ENCODE results near the gene DDX3Y. TPM values are rescaled to one million over a fixed set of nuclear protein-coding genes. Genes with fewer than 3 reads are reported as not detected.
A peak's percentile ranks its signal among the peaks of the same experiment; 100 is the strongest.

Gene DDX3Y
- polyA plus RNA-seq: 10 to 100 TPM in 1 of 2 donors, under 1 TPM in 1; 0.05 to 15.6 TPM

GRCh38 chrY:12904618-12905516 is at the start of gene DDX3Y:
TSS of gene DDX3Y (plus strand) at chrY:12904868. CDS start at chrY:12904937, 69 bp downstream.
- Histone ChIP-seq H3K4me1 (ENCODE audit: control insufficient read depth in 2 of 2, insufficient read depth in 2 of 2, low read length in 1 of 2) (no peaks in the 10 kb centered on the region), H3K27me3 (ENCODE audit: control insufficient read depth in 1 of 2, insufficient read depth in 2 of 2, low read length in 2 of 2) (no peaks in the 10 kb centered on the region), H3K4me3 (ENCODE audit: low read depth in 1 of 2, low read length in 2 of 2) (peak within 1 kb of the TSS in 1 of 2 donors; percentile 69), H3K36me3 (ENCODE audit: control insufficient read depth in 2 of 2, insufficient read depth in 2 of 2, low read length in 1 of 2) (no peaks in the 10 kb centered on the region), H3K9me3 (ENCODE audit: control insufficient read depth in 2 of 2, insufficient read depth in 1 of 2, low read depth in 1 of 2, low read length in 1 of 2) (no peaks in the 10 kb centered on the region), H3K27ac (ENCODE audit: low read depth in 2 of 2, low read length in 1 of 2) (peak within 1 kb of the TSS in 1 of 2 donors; percentile 90)
- 3% methylated on average over 54 of the region's 54 CpGs; no CpG with 5 or more reads in 1 of the 2 donors for WGBS, 2 donors

GRCh38 chrY:12855791-12856275 is 48.8 kb upstream of the DDX3Y start:
- H3K36me3 ChIP-seq (ENCODE audit: control insufficient read depth in 2 of 2, insufficient read depth in 2 of 2, low read length in 1 of 2): peaks cover 0 to 6% of the 10 kb centered on the region in 2 donors

GRCh38 chrY:12867960-12868359 is 36.7 kb upstream of the DDX3Y start:
- Histone ChIP-seq H3K36me3 (ENCODE audit: control insufficient read depth in 2 of 2, insufficient read depth in 2 of 2, low read length in 1 of 2) (no peaks in the 10 kb centered on the region), H3K27ac (ENCODE audit: low read depth in 2 of 2, low read length in 1 of 2) (no peak overlapping the region), H3K9me3 (ENCODE audit: control insufficient read depth in 2 of 2, insufficient read depth in 1 of 2, low read depth in 1 of 2, low read length in 1 of 2) (no peaks in the 10 kb centered on the region), H3K4me1 (ENCODE audit: control insufficient read depth in 2 of 2, insufficient read depth in 2 of 2, low read length in 1 of 2) (no peaks in the 10 kb centered on the region), H3K27me3 (ENCODE audit: control insufficient read depth in 1 of 2, insufficient read depth in 2 of 2, low read length in 2 of 2) (no peaks in the 10 kb centered on the region), H3K4me3 (ENCODE audit: low read depth in 1 of 2, low read length in 2 of 2) (no peak overlapping the region)
- 83 to 85% methylated on average over 1 to 2 of the region's 2 CpGs for WGBS, 2 donors

More at GRCh38 chrY:12855791-12856275, 48.8 kb upstream of the DDX3Y start:
- no peak overlapping the region for H3K27ac ChIP-seq (ENCODE audit: low read depth in 2 of 2, low read length in 1 of 2)
- H3K27me3 ChIP-seq (ENCODE audit: control insufficient read depth in 1 of 2, insufficient read depth in 2 of 2, low read length in 2 of 2): no peaks in the 10 kb centered on the region
- H3K4me1 ChIP-seq (ENCODE audit: control insufficient read depth in 2 of 2, insufficient read depth in 2 of 2, low read length in 1 of 2): no peaks in the 10 kb centered on the region
- no peak overlapping the region for H3K4me3 ChIP-seq (ENCODE audit: low read depth in 1 of 2, low read length in 2 of 2)
- H3K9me3 ChIP-seq (ENCODE audit: control insufficient read depth in 2 of 2, insufficient read depth in 1 of 2, low read depth in 1 of 2, low read length in 1 of 2): no peaks in the 10 kb centered on the region

GRCh38 chrY:12896973-12897372 is 7.7 kb upstream of the DDX3Y start:
- no peaks in the 10 kb centered on the region for H3K9me3 ChIP-seq (ENCODE audit: control insufficient read depth in 2 of 2, insufficient read depth in 1 of 2, low read depth in 1 of 2, low read length in 1 of 2)
- H3K27ac ChIP-seq (ENCODE audit: low read depth in 2 of 2, low read length in 1 of 2): no peak overlapping the region
- no peaks in the 10 kb centered on the region for H3K4me1 ChIP-seq (ENCODE audit: control insufficient read depth in 2 of 2, insufficient read depth in 2 of 2, low read length in 1 of 2)
- H3K27me3 ChIP-seq (ENCODE audit: control insufficient read depth in 1 of 2, insufficient read depth in 2 of 2, low read length in 2 of 2): no peaks in the 10 kb centered on the region
- H3K4me3 ChIP-seq (ENCODE audit: low read depth in 1 of 2, low read length in 2 of 2): no peak overlapping the region
- no peaks in the 10 kb centered on the region for H3K36me3 ChIP-seq (ENCODE audit: control insufficient read depth in 2 of 2, insufficient read depth in 2 of 2, low read length in 1 of 2)

- Histone ChIP-seq H3K4me3 (ENCODE audit: low read depth in 1 of 2, low read length in 2 of 2) (no peak overlapping the region), H3K27ac (ENCODE audit: low read depth in 2 of 2, low read length in 1 of 2) (no peak overlapping the region), H3K9me3 (ENCODE audit: control insufficient read depth in 2 of 2, insufficient read depth in 1 of 2, low read depth in 1 of 2, low read length in 1 of 2) (no peaks in the 10 kb centered on the region), H3K27me3 (ENCODE audit: control insufficient read depth in 1 of 2, insufficient read depth in 2 of 2, low read length in 2 of 2) (no peaks in the 10 kb centered on the region), H3K36me3 (ENCODE audit: control insufficient read depth in 2 of 2, insufficient read depth in 2 of 2, low read length in 1 of 2) (no peaks in the 10 kb centered on the region), H3K4me1 (ENCODE audit: control insufficient read depth in 2 of 2, insufficient read depth in 2 of 2, low read length in 1 of 2) (no peaks in the 10 kb centered on the region)
- 12 to 33% methylated on average over 1 to 2 of the region's 2 CpGs for WGBS, 2 donors
These were observed 6.1 kb upstream of the DDX3Y start for GRCh38 chrY:12898604-12899003.

GRCh38 chrY:12905517-12905872 is 827 bp downstream of the DDX3Y start:
- Histone ChIP-seq H3K36me3 (ENCODE audit: control insufficient read depth in 2 of 2, insufficient read depth in 2 of 2, low read length in 1 of 2) (no peaks in the 10 kb centered on the region), H3K4me3 (ENCODE audit: low read depth in 1 of 2, low read length in 2 of 2) (peak overlapping the region in 1 of 2 donors; percentile 69), H3K27me3 (ENCODE audit: control insufficient read depth in 1 of 2, insufficient read depth in 2 of 2, low read length in 2 of 2) (no peaks in the 10 kb centered on the region), H3K27ac (ENCODE audit: low read depth in 2 of 2, low read length in 1 of 2) (peak overlapping the region in 1 of 2 donors; percentile 90), H3K9me3 (ENCODE audit: control insufficient read depth in 2 of 2, insufficient read depth in 1 of 2, low read depth in 1 of 2, low read length in 1 of 2) (no peaks in the 10 kb centered on the region), H3K4me1 (ENCODE audit: control insufficient read depth in 2 of 2, insufficient read depth in 2 of 2, low read length in 1 of 2) (no peaks in the 10 kb centered on the region)
- 0 to 2% methylated on average over 6 to 19 of the region's 19 CpGs for WGBS, 2 donors

- Histone ChIP-seq H3K4me3 (ENCODE audit: low read depth in 1 of 2, low read length in 2 of 2) (peak overlapping the region in 1 of 2 donors; percentile 69), H3K4me1 (ENCODE audit: control insufficient read depth in 2 of 2, insufficient read depth in 2 of 2, low read length in 1 of 2) (no peaks in the 10 kb centered on the region), H3K27me3 (ENCODE audit: control insufficient read depth in 1 of 2, insufficient read depth in 2 of 2, low read length in 2 of 2) (no peaks in the 10 kb centered on the region), H3K9me3 (ENCODE audit: control insufficient read depth in 2 of 2, insufficient read depth in 1 of 2, low read depth in 1 of 2, low read length in 1 of 2) (no peaks in the 10 kb centered on the region), H3K36me3 (ENCODE audit: control insufficient read depth in 2 of 2, insufficient read depth in 2 of 2, low read length in 1 of 2) (no peaks in the 10 kb centered on the region), H3K27ac (ENCODE audit: low read depth in 2 of 2, low read length in 1 of 2) (peak overlapping the region in 1 of 2 donors; percentile 90)
- 0 to 2% methylated on average over 1 to 15 of the region's 15 CpGs for WGBS, 2 donors
These were observed 1.2 kb downstream of the DDX3Y start for GRCh38 chrY:12905895-12906294.

GRCh38 chrY:12913541-12913940 is 8.9 kb downstream of the DDX3Y start:
- no peak overlapping the region for H3K27ac ChIP-seq (ENCODE audit: low read depth in 2 of 2, low read length in 1 of 2)
- no peak overlapping the region for H3K4me3 ChIP-seq (ENCODE audit: low read depth in 1 of 2, low read length in 2 of 2)
- H3K4me1 ChIP-seq (ENCODE audit: control insufficient read depth in 2 of 2, insufficient read depth in 2 of 2, low read length in 1 of 2): no peaks in the 10 kb centered on the region
- 59 to 95% methylated on average over 3 to 4 of the region's 4 CpGs for WGBS, 2 donors
- H3K27me3 ChIP-seq (ENCODE audit: control insufficient read depth in 1 of 2, insufficient read depth in 2 of 2, low read length in 2 of 2): no peaks in the 10 kb centered on the region
- no peaks in the 10 kb centered on the region for H3K9me3 ChIP-seq (ENCODE audit: control insufficient read depth in 2 of 2, insufficient read depth in 1 of 2, low read depth in 1 of 2, low read length in 1 of 2)
- H3K36me3 ChIP-seq (ENCODE audit: control insufficient read depth in 2 of 2, insufficient read depth in 2 of 2, low read length in 1 of 2): no peaks in the 10 kb centered on the region

- Histone ChIP-seq H3K36me3 (ENCODE audit: control insufficient read depth in 2 of 2, insufficient read depth in 2 of 2, low read length in 1 of 2) (no peaks in the 10 kb centered on the region), H3K4me1 (ENCODE audit: control insufficient read depth in 2 of 2, insufficient read depth in 2 of 2, low read length in 1 of 2) (no peaks in the 10 kb centered on the region), H3K4me3 (ENCODE audit: low read depth in 1 of 2, low read length in 2 of 2) (no peak overlapping the region), H3K9me3 (ENCODE audit: control insufficient read depth in 2 of 2, insufficient read depth in 1 of 2, low read depth in 1 of 2, low read length in 1 of 2) (no peaks in the 10 kb centered on the region), H3K27me3 (ENCODE audit: control insufficient read depth in 1 of 2, insufficient read depth in 2 of 2, low read length in 2 of 2) (no peaks in the 10 kb centered on the region), H3K27ac (ENCODE audit: low read depth in 2 of 2, low read length in 1 of 2) (no peak overlapping the region)
- 30 to 43% methylated on average over 1 to 3 of the region's 3 CpGs for WGBS, 2 donors
These were observed 23.4 kb downstream of the DDX3Y start for GRCh38 chrY:12928043-12928442.

Measured in esophagus (tissue), 2 donors.